ENCODE results near the gene SEPSECS.

The SEPSECS gene

GRCh38 chr4:25198713-25199112 is 38.5 kb upstream of the SEPSECS start:
- Histone ChIP-seq H3K4me3 (ENCODE audit: insufficient read depth, low read length, poor library complexity, severe bottlenecking) (no peak overlapping the region), H3K27me3 (ENCODE audit: low read length) (no peaks in the 10 kb centered on the region), H3K79me2 (ENCODE audit: insufficient read depth, low read length) (no peaks in the 10 kb centered on the region), H3K9ac (ENCODE audit: low read length) (no peak overlapping the region), H3K9me3 (ENCODE audit: insufficient read depth, low read length) (no peaks in the 10 kb centered on the region), H4K20me1 (ENCODE audit: low read depth, low read length) (no peaks in the 10 kb centered on the region), H3K9me2 (replicated peaks; ENCODE audit: insufficient read depth, low read length) (no peaks in the 10 kb centered on the region), H3K27ac (ENCODE audit: low read depth, low read length) (no peak overlapping the region), H3K4me2 (ENCODE audit: low read depth, low read length, poor library complexity, severe bottlenecking) (no peak overlapping the region), H3K36me3 (ENCODE audit: low read length) (no peaks in the 10 kb centered on the region), H2AFZ (ENCODE audit: low read depth, low read length, severe bottlenecking) (no peak overlapping the region), H3F3A (ENCODE audit: insufficient read depth) (0 out of 2 replicates have a peak, but pooled peaks cover 3% of the 10 kb centered on the region)
- TF ChIP-seq CTCF (IDR thresholded peaks at IDR 0.05; ENCODE audit: insufficient read depth, low read length, poor library complexity, severe bottlenecking) (no peak), EZH2phosphoT487 (conservative IDR thresholded peaks at IDR 0.05; ENCODE audit: low read length) (no peak)

- Histone ChIP-seq H3K9me2 (replicated peaks; ENCODE audit: insufficient read depth, low read length) (no peaks in the 10 kb centered on the region), H3K4me2 (ENCODE audit: low read depth, low read length, poor library complexity, severe bottlenecking) (no peak overlapping the region), H3K9ac (ENCODE audit: low read length) (no peak overlapping the region), H3K4me3 (ENCODE audit: insufficient read depth, low read length, poor library complexity, severe bottlenecking) (no peak overlapping the region), H3F3A (ENCODE audit: insufficient read depth) (no peaks in the 10 kb centered on the region), H3K9me3 (ENCODE audit: insufficient read depth, low read length) (no peaks in the 10 kb centered on the region), H3K79me2 (ENCODE audit: insufficient read depth, low read length) (no peaks in the 10 kb centered on the region), H2AFZ (ENCODE audit: low read depth, low read length, severe bottlenecking) (no peak overlapping the region), H3K27ac (ENCODE audit: low read depth, low read length) (no peak overlapping the region), H3K36me3 (ENCODE audit: low read length) (no peaks in the 10 kb centered on the region), H4K20me1 (ENCODE audit: low read depth, low read length) (no peaks in the 10 kb centered on the region), H3K27me3 (ENCODE audit: low read length) (no peaks in the 10 kb centered on the region)
- TF ChIP-seq CTCF (IDR thresholded peaks at IDR 0.05; ENCODE audit: insufficient read depth, low read length, poor library complexity, severe bottlenecking) (no peak), EZH2phosphoT487 (conservative IDR thresholded peaks at IDR 0.05; ENCODE audit: low read length) (no peak)
These were observed 30.2 kb upstream of the SEPSECS start for GRCh38 chr4:25190407-25190806.

GRCh38 chr4:25184056-25184455 is 23.8 kb upstream of the SEPSECS start:
- H2AFZ ChIP-seq (ENCODE audit: low read depth, low read length, severe bottlenecking) = no peak overlapping the region
- no peaks in the 10 kb centered on the region for H3F3A ChIP-seq (ENCODE audit: insufficient read depth)
- no peaks in the 10 kb centered on the region for H3K79me2 ChIP-seq (ENCODE audit: insufficient read depth, low read length)
- no peaks in the 10 kb centered on the region for H3K27me3 ChIP-seq (ENCODE audit: low read length)
- H3K27ac ChIP-seq (ENCODE audit: low read depth, low read length) = no peak overlapping the region
- TF ChIP-seq CTCF (IDR thresholded peaks at IDR 0.05; ENCODE audit: insufficient read depth, low read length, poor library complexity, severe bottlenecking) = no peak
- TF ChIP-seq EZH2phosphoT487 (conservative IDR thresholded peaks at IDR 0.05; ENCODE audit: low read length) = no peak
- H3K36me3 ChIP-seq (ENCODE audit: low read length) = no peaks in the 10 kb centered on the region
- no peaks in the 10 kb centered on the region for H3K9me3 ChIP-seq (ENCODE audit: insufficient read depth, low read length)
- no peaks in the 10 kb centered on the region for H4K20me1 ChIP-seq (ENCODE audit: low read depth, low read length)
- H3K4me2 ChIP-seq (ENCODE audit: low read depth, low read length, poor library complexity, severe bottlenecking) = no peak overlapping the region
- H3K4me3 ChIP-seq (ENCODE audit: insufficient read depth, low read length, poor library complexity, severe bottlenecking) = no peak overlapping the region
- H3K9me2 ChIP-seq (replicated peaks; ENCODE audit: insufficient read depth, low read length) = no peaks in the 10 kb centered on the region
- no peak overlapping the region for H3K9ac ChIP-seq (ENCODE audit: low read length)
